Fibroblast of lung (primary cell): ENCODE measurements around the gene TJP2. TPM values are rescaled to one million over a fixed set of nuclear protein-coding genes. Genes with fewer than 3 reads are reported as not detected.

Experiments used
- DNase-seq, 2 donors: peaks; one replicate each; pipeline versions ENCODE4 v3.0.0 to v3.0.0-alpha.2; 2010; ENCODE audit warnings: low read depth in 2 of 2
- H2AFZ ChIP-seq: 2 replicates; pipeline ENCODE4 v1.5.1; 2012; ENCODE audit warnings: low read length, control low read depth, inconsistent platforms
- H3K27ac ChIP-seq: 2 replicates; pipeline ENCODE4 v1.5.1; 2011; ENCODE audit warnings: low read length, control low read depth; ENCODE audit not compliant: insufficient read depth
- H3K27me3 ChIP-seq: 2 replicates; pipeline ENCODE4 v1.5.1; 2011; ENCODE audit warnings: mild to moderate bottlenecking, low read length; ENCODE audit not compliant: control insufficient read depth, insufficient read depth
- H3K36me3 ChIP-seq: 2 replicates; pipeline ENCODE4 v1.5.1; 2011; ENCODE audit warnings: low read length; ENCODE audit not compliant: control insufficient read depth, insufficient read depth
- H3K4me1 ChIP-seq: 2 replicates; pipeline ENCODE4 v1.5.1; 2011; ENCODE audit warnings: low read length; ENCODE audit not compliant: control insufficient read depth, insufficient read depth; ENCODE audit errors: extremely low read depth
- H3K4me2 ChIP-seq: 2 replicates; pipeline ENCODE4 v1.5.1; 2011; ENCODE audit warnings: low read length, control low read depth; ENCODE audit not compliant: insufficient read depth; ENCODE audit errors: extremely low read depth
- H3K4me3 ChIP-seq, 4 experiments: fragments of 200-600 bp in 1 of 4; sonication (generic) in 1 of 4; replicated peaks in 1 of 4; 2 replicates each; pipeline ENCODE4 v1.5.1; 2011 to 2016; ENCODE audit warnings: low read length in 4 of 4, low read depth in 3 of 4, mild to moderate bottlenecking in 3 of 4, control low read depth in 2 of 4, inconsistent platforms in 1 of 4, mixed read lengths in 1 of 4; ENCODE audit not compliant: insufficient read depth in 1 of 4; ENCODE audit errors: control extremely low read depth in 1 of 4
- H3K79me2 ChIP-seq: 2 replicates; pipeline ENCODE4 v1.5.1; 2012; ENCODE audit warnings: mild to moderate bottlenecking, low read length, inconsistent platforms; ENCODE audit not compliant: control insufficient read depth, insufficient read depth
- H3K9ac ChIP-seq: 2 replicates; pipeline ENCODE4 v1.5.1; 2011; ENCODE audit warnings: mild to moderate bottlenecking, low read length, control low read depth; ENCODE audit not compliant: insufficient read depth
- H3K9me3 ChIP-seq: 2 replicates; pipeline ENCODE4 v1.5.1; 2012; ENCODE audit warnings: low read depth, low read length; ENCODE audit not compliant: control insufficient read depth, insufficient read depth
- H4K20me1 ChIP-seq: 2 replicates; pipeline ENCODE4 v1.5.1; 2011; ENCODE audit warnings: low read length; ENCODE audit not compliant: control insufficient read depth, insufficient read depth; ENCODE audit errors: extremely low read depth
- CTCF ChIP-seq, 2 donors: IDR thresholded peaks in 1 of 2; conservative IDR thresholded peaks in 1 of 2; 1 replicate in 1 of 2; 2 replicates in 1 of 2; pipeline ENCODE4 v1.5.1; 2011 to 2012; ENCODE audit warnings: low read length in 2 of 2, control low read depth in 1 of 2, inconsistent platforms in 1 of 2, low read depth in 1 of 2, mild to moderate bottlenecking in 1 of 2
- EZH2 ChIP-seq: IDR thresholded peaks from 2 replicates; pipeline ENCODE4 v1.5.1; 2012; ENCODE audit warnings: low read length, control low read depth, mild to moderate bottlenecking; ENCODE audit errors: missing control alignments
- polyA plus RNA-seq, 2 donors: library from polyadenylated mRNA; depleted of rRNA in 1 of 2; stranded (reverse) in 1 of 2; unstranded in 1 of 2; fragments of >200 nt; gene quantifications; 2 replicates each; pipeline ENCODE4 v1.2.1, GENCODE V29; 2011 to 2012; ENCODE audit warnings: missing spikeins in 1 of 2
- total RNA-seq: library from RNA; depleted of rRNA; stranded (reverse); fragments of >200 nt; gene quantifications from 2 replicates; pipeline ENCODE4 v1.2.1, GENCODE V29; 2014

TJP2 gene
- total and polyA plus RNA-seq, 2 donors (not counting 1 experiment from before 2014, with no cell fraction given): 25.9 to 36.5 TPM

GRCh38 chr9:69211424-69212036 lies 37.5 kb downstream of the TJP2 start:
- H3K27ac ChIP-seq: no peak overlapping the region
- H3K4me1 ChIP-seq: no peaks in the 10 kb centered on the region
- H3K79me2 ChIP-seq: peaks cover 12% of the 10 kb centered on the region
- no peak overlapping the region for H3K9ac ChIP-seq
- no peaks in the 10 kb centered on the region for H4K20me1 ChIP-seq
- H3K4me2 ChIP-seq: no peak overlapping the region
- DNase-seq: no peak
- H3K36me3 ChIP-seq: no peaks in the 10 kb centered on the region
- TF ChIP-seq EZH2: no peak
- TF ChIP-seq CTCF (conservative IDR thresholded peaks at IDR 0.05 in 1 of 2, IDR thresholded peaks at IDR 0.05 in 1 of 2; ENCODE audit: low read depth in 1 of 2, low read length in 2 of 2): no peak
- H3K9me3 ChIP-seq: no peaks in the 10 kb centered on the region
- no peak overlapping the region for H2AFZ ChIP-seq
- H3K4me3 ChIP-seq: no peak overlapping the region
- no peaks in the 10 kb centered on the region for H3K27me3 ChIP-seq

- no peaks in the 10 kb centered on the region for H3K27me3 ChIP-seq
- no peak overlapping the region for H3K9ac ChIP-seq
- H2AFZ ChIP-seq: no peak overlapping the region
- no peak for DNase-seq
- H3K36me3 ChIP-seq: no peaks in the 10 kb centered on the region
- H3K79me2 ChIP-seq: peaks cover 3% of the 10 kb centered on the region
- H3K9me3 ChIP-seq: no peaks in the 10 kb centered on the region
- H3K4me1 ChIP-seq: no peaks in the 10 kb centered on the region
- TF ChIP-seq CTCF (conservative IDR thresholded peaks at IDR 0.05 in 1 of 2, IDR thresholded peaks at IDR 0.05 in 1 of 2; ENCODE audit: low read depth in 1 of 2, low read length in 2 of 2) (no peak), EZH2 (no peak)
- no peak overlapping the region for H3K4me3 ChIP-seq
- H3K4me2 ChIP-seq: no peak overlapping the region
- no peaks in the 10 kb centered on the region for H4K20me1 ChIP-seq
- H3K27ac ChIP-seq: no peak overlapping the region
Observed at GRCh38 chr9:69213647-69214046, 39.6 kb downstream of the TJP2 start.

- TF ChIP-seq CTCF (conservative IDR thresholded peaks at IDR 0.05 in 1 of 2, IDR thresholded peaks at IDR 0.05 in 1 of 2; ENCODE audit: low read depth in 1 of 2, low read length in 2 of 2): no peak
- TF ChIP-seq EZH2: no peak
- Histone ChIP-seq H4K20me1 (no peaks in the 10 kb centered on the region), H3K27me3 (no peaks in the 10 kb centered on the region), H3K4me3 (no peak overlapping the region), H3K9ac (no peak overlapping the region), H3K4me2 (no peak overlapping the region), H3K4me1 (no peaks in the 10 kb centered on the region), H3K36me3 (no peaks in the 10 kb centered on the region), H3K79me2 (no peaks in the 10 kb centered on the region), H3K27ac (no peak overlapping the region), H2AFZ (no peak overlapping the region), H3K9me3 (no peaks in the 10 kb centered on the region)
- no peak for DNase-seq
Observed at GRCh38 chr9:69214939-69215338, 40.9 kb downstream of the TJP2 start.
